H1 (cell line): Measurements from ENCODE around the gene MTF1.

Experiments
- CBX5 ChIP-seq: fragments of 300-800, 300-1000 bp; sonication (generic); IDR thresholded peaks from 2 replicates; pipeline ENCODE4 v1.7.1; 2016; ENCODE audit warnings: antibody characterized with exemption, low read length, low read depth
- CREB1 ChIP-seq: IDR thresholded peaks from 2 replicates; pipeline ENCODE4 v1.6.1; 2012; ENCODE audit warnings: inconsistent platforms
- CTCF ChIP-seq, 3 experiments: IDR thresholded peaks; 1 replicate in 2 of 3; 2 replicates in 1 of 3; pipeline versions ENCODE4 v1.5.1 to v1.6.1; 2011; ENCODE audit warnings: low read length in 3 of 3, mild to moderate bottlenecking in 3 of 3, inconsistent platforms in 2 of 3, low read depth in 1 of 3, moderate library complexity in 1 of 3; ENCODE audit not compliant: insufficient read depth in 1 of 3; ENCODE audit errors: control extremely low read depth in 1 of 3
- EZH2 ChIP-seq: fragments of 200-600 bp; sonication (generic); IDR thresholded peaks from 2 replicates; pipeline ENCODE4 v1.7.1; 2012; ENCODE audit warnings: low read depth, mild to moderate bottlenecking, moderate library complexity, low read length, inconsistent platforms; ENCODE audit not compliant: severe bottlenecking
- GTF2F1 ChIP-seq: IDR thresholded peaks from 2 replicates; pipeline ENCODE4 v1.6.1; 2012; ENCODE audit warnings: low read depth, low read length, improper control_type of control experiment, borderline replicate concordance
- KDM1A ChIP-seq: fragments of 200-600, 300-600 bp; sonication (generic); IDR thresholded peaks from 2 replicates; pipeline ENCODE4 v1.7.1; 2016; ENCODE audit warnings: mild to moderate bottlenecking, low read length, borderline replicate concordance
- KDM4A ChIP-seq: IDR thresholded peaks from one replicate; pipeline ENCODE4 v1.7.1; 2012; ENCODE audit warnings: low read depth, mild to moderate bottlenecking, moderate library complexity, low read length, inconsistent platforms; ENCODE audit not compliant: severe bottlenecking
- KDM5A ChIP-seq: fragments of 200-600 bp; IDR thresholded peaks from 2 replicates; pipeline ENCODE4 v1.7.1; 2012; ENCODE audit warnings: mild to moderate bottlenecking, low read length, inconsistent platforms, mixed read lengths
- MAX ChIP-seq: IDR thresholded peaks from 2 replicates; pipeline ENCODE4 v1.6.1; 2012; ENCODE audit warnings: inconsistent platforms
- POLR2A ChIP-seq, 2 experiments: IDR thresholded peaks; 1 replicate in 1 of 2; 2 replicates in 1 of 2; pipeline ENCODE4 v1.6.1; 2011; ENCODE audit warnings: low read depth in 2 of 2, low read length in 2 of 2, mild to moderate bottlenecking in 2 of 2; ENCODE audit errors: control extremely low read depth in 1 of 2
- RAD21 ChIP-seq, 2 experiments: IDR thresholded peaks in 1 of 2; conservative IDR thresholded peaks in 1 of 2; 2 replicates each; pipeline ENCODE4 v1.6.1; 2011; ENCODE audit warnings: low read depth in 2 of 2, low read length in 2 of 2, improper control_type of control experiment in 1 of 2, inconsistent platforms in 1 of 2, mild to moderate bottlenecking in 1 of 2, moderate library complexity in 1 of 2
- RNF2 ChIP-seq: fragments of 200-900, 300-1000 bp; sonication (generic); IDR thresholded peaks from 2 replicates; pipeline ENCODE4 v1.7.1; 2016; ENCODE audit warnings: borderline replicate concordance, low read depth, mild to moderate bottlenecking, antibody characterized with exemption, low read length; ENCODE audit not compliant: poor library complexity, severe bottlenecking; ENCODE audit errors: missing control alignments
- SAP30 ChIP-seq: fragments of 300-600 bp; sonication (generic); IDR thresholded peaks from 2 replicates; pipeline ENCODE4 v1.7.1; 2012; ENCODE audit warnings: low read length, moderate library complexity, mild to moderate bottlenecking, inconsistent platforms; ENCODE audit not compliant: insufficient read depth, insufficient replicate concordance
- SP2 ChIP-seq: IDR thresholded peaks from 2 replicates; pipeline ENCODE4 v1.6.1; 2012; ENCODE audit warnings: mild to moderate bottlenecking, low read length, inconsistent platforms

DNA sequence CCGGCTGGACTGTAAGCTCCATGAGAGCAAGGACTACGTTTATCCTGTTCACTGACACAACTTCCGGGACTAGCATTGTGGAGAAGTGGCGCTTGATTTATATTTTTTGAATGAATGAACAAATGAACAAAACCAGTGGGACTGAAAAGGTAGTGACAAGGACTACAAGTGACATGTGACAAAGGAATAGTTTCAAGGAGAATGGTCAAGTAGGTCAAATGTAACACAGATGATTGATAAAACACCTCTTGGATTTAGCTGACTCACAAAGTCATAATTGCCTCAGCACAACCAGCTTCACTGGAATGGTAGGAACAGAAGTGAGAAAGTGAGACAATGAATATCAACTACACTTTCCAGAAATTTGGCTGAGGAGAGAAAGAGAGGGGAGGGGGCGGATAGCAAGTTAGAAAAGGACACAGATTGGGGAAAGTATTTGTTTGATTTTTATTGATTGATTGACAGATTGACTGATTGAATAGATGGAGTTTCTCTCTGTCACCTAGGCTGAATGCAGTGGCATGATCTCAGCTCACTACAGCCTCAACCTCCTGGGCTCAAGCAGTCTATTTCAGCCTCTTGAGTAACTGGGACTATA lies 14.2 kb downstream of the MTF1 start:
- TF ChIP-seq CREB1 (no peak), MAX (no peak), POLR2A (IDR thresholded peaks at IDR 0.05; ENCODE audit: control extremely low read depth in 1 of 2, low read depth in 2 of 2, low read length in 2 of 2) (no peak), SP2 (no peak), EZH2 (no peak), KDM4A (no peak), CBX5 (no peak), CTCF (IDR thresholded peaks at IDR 0.05; ENCODE audit: control extremely low read depth in 1 of 3, insufficient read depth in 1 of 3, low read depth in 1 of 3, low read length in 3 of 3) (no peak), KDM5A (no peak), RNF2 (no peak), RAD21 (IDR thresholded peaks at IDR 0.05 in 1 of 2, conservative IDR thresholded peaks at IDR 0.05 in 1 of 2; ENCODE audit: low read depth in 2 of 2, low read length in 2 of 2) (no peak), GTF2F1 (no peak), KDM1A (no peak), SAP30 (no peak)
